BJ (cell line): ENCODE measurements around the gene PLEK2. TPM values are rescaled to one million over a fixed set of nuclear protein-coding genes. Genes with fewer than 3 reads are reported as not detected.

Experiments used
- CTCF ChIA-PET: fragments of 350-600 bp; formaldehyde crosslinking; extraction: SDS; loops from one replicate; lab custom pipeline; 2021; ENCODE audit warnings: antibody characterized with exemption, inconsistent platforms; lab: Yijun Ruan, JAX
- POLR2A ChIA-PET: fragments of 300-600 bp; sonication (Branson Sonifier 250); formaldehyde crosslinking; extraction: SDS; loops from one replicate; lab custom pipeline; 2021; ENCODE audit warnings: antibody characterized with exemption; lab: Charles Lee
- DNase-seq: peaks from one replicate; pipeline ENCODE4 v3.0.0-alpha.2; 2011; ENCODE audit warnings: low read depth
- H3K27me3 ChIP-seq: 2 replicates; pipeline ENCODE4 v1.6.0; 2011; ENCODE audit warnings: low read length; ENCODE audit not compliant: control insufficient read depth, insufficient read depth
- H3K36me3 ChIP-seq: 2 replicates; pipeline ENCODE4 v1.5.1; 2011; ENCODE audit warnings: low read length; ENCODE audit not compliant: control insufficient read depth, insufficient read depth
- H3K4me3 ChIP-seq: 2 replicates; pipeline ENCODE4 v1.5.1; 2011; ENCODE audit warnings: low read depth, mild to moderate bottlenecking, control low read depth, low read length
- polyA plus RNA-seq: library from polyadenylated mRNA; depleted of rRNA; stranded (reverse); fragments of >200 nt; gene quantifications from 2 replicates; pipeline ENCODE4 v1.2.3, GENCODE V29; 2011
- TF ChIP-seq, protein P1 (sequence below): IDR thresholded peaks from 2 replicates; pipeline ENCODE4 v1.5.1; 2011; ENCODE audit warnings: low read depth, mild to moderate bottlenecking, control low read depth, inconsistent platforms, low read length, moderate library complexity; ENCODE audit not compliant: insufficient read depth

PLEK2 gene
- polyA plus RNA-seq, 1 experiment: 2.2 TPM

DNA sequence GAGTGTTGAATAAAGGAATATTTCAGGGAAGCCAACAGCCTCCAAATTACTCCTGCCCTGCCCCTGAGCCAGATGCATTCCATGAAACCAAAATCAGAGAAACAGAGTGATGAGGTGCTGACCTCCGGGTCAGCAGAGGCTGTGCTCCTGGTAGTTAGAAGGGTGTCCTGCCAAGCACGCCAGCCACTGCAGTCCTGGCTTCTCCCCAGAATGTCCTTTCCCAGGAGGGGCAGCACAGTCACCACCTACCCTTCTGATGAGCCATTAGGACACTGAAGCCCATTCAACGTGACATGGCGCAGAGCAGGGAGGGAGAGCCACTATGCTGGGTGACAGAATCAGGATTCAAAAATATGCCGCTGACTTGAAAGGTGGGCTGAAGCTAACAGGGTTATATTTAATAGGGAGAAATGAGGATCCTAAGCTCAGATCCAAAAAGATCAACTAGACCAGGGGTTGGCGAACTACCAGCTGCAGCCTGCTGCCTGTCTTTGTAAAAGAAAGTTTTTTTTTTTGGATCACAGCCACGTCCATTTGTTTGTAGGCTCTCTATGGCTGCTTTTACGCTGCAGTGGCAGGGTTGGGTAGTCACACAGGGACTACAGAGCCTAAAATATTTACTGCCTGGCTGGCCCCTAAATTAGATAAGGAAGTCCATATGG, 34.5 kb upstream of the PLEK2 start:
- POLR2A ChIA-PET: no interaction called here
- no peak overlapping the region for H3K4me3 ChIP-seq
- CTCF ChIA-PET: interaction anchor here (0.5 to 1.1 kb wide), 3 partner anchors 20 to 159 kb away, joined by 3 to 5 read pairs (median 3); no protein-coding TSS in a partner anchor
- peaks cover 4% of the 10 kb centered on the region for H3K27me3 ChIP-seq
- H3K36me3 ChIP-seq: no peaks in the 10 kb centered on the region
- DNase-seq: no peak
- TF ChIP-seq, protein P1, sequence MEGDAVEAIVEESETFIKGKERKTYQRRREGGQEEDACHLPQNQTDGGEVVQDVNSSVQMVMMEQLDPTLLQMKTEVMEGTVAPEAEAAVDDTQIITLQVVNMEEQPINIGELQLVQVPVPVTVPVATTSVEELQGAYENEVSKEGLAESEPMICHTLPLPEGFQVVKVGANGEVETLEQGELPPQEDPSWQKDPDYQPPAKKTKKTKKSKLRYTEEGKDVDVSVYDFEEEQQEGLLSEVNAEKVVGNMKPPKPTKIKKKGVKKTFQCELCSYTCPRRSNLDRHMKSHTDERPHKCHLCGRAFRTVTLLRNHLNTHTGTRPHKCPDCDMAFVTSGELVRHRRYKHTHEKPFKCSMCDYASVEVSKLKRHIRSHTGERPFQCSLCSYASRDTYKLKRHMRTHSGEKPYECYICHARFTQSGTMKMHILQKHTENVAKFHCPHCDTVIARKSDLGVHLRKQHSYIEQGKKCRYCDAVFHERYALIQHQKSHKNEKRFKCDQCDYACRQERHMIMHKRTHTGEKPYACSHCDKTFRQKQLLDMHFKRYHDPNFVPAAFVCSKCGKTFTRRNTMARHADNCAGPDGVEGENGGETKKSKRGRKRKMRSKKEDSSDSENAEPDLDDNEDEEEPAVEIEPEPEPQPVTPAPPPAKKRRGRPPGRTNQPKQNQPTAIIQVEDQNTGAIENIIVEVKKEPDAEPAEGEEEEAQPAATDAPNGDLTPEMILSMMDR: no peak

GRCh38 chr14:67444395-67444794, 32.4 kb upstream of the PLEK2 start:
- Histone ChIP-seq H3K27me3 (peaks cover 4% of the 10 kb centered on the region), H3K36me3 (no peaks in the 10 kb centered on the region), H3K4me3 (no peak overlapping the region)
- TF ChIP-seq, protein P1: no peak
- CTCF ChIA-PET: interaction anchor here (0.6 to 2.6 kb wide), 3 partner anchors 17 to 420 kb away, joined by 3 to 8 read pairs (median 4); no protein-coding TSS in a partner anchor
- POLR2A ChIA-PET: no interaction called here
- no peak for DNase-seq

- no peak for DNase-seq
- POLR2A ChIA-PET: no interaction called here
- Histone ChIP-seq H3K4me3 (no peak overlapping the region), H3K36me3 (no peaks in the 10 kb centered on the region), H3K27me3 (peaks cover 7% of the 10 kb centered on the region)
- CTCF ChIA-PET: no interaction called here
- TF ChIP-seq, protein P1: no peak
Measured at GRCh38 chr14:67442139-67442906, 30.4 kb upstream of the PLEK2 start.

DNA sequence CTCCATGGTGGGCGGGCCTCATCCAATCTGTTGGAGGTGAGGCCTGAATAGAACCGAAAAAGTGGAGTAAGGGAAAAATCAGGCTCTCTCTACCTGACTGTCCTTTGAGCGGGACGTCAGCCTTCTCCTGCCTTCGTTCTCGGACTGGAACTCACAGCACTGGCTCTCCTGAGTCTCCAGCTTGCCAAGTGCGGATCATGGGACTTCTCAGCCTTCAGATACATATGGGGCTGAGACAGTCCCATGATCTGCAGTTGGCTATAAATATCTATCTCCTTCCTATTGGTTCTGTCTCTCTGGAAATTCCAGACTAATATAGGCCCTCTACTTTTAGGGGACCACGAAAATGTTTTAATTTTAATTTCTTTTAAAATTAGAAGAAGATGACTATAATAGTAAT, 29.7 kb upstream of the PLEK2 start:
- Histone ChIP-seq H3K4me3 (no peak overlapping the region), H3K36me3 (no peaks in the 10 kb centered on the region), H3K27me3 (peaks cover 7% of the 10 kb centered on the region)
- ChIA-PET POLR2A (no interaction called here), CTCF (interaction anchor here (4.6 kb wide), 1 partner anchor 14 kb away, joined by 31 read pairs; no protein-coding TSS in a partner anchor)
- DNase-seq: no peak
- TF ChIP-seq, protein P1: no peak

- H3K36me3 ChIP-seq: no peaks in the 10 kb centered on the region
- TF ChIP-seq, protein P1: no peak
- DNase-seq: no peak
- H3K4me3 ChIP-seq: no peak overlapping the region
- ChIA-PET POLR2A (no interaction called here), CTCF (interaction anchor here (4.6 kb wide), 1 partner anchor 13 kb away, joined by 31 read pairs; no protein-coding TSS in a partner anchor)
- H3K27me3 ChIP-seq: peaks cover 7% of the 10 kb centered on the region
Measured at GRCh38 chr14:67441256-67441655, 29.3 kb upstream of the PLEK2 start.
